ENCODE measurements around the gene MPG. TPM values are rescaled to one million over a fixed set of nuclear protein-coding genes. Genes with fewer than 3 reads are reported as not detected.

Gene MPG
- total and polyA plus RNA-seq, 2 of the 8 experiments (the other 6 are each of a cell fraction or from before 2014, with no cell fraction given) = 37.6 to 83.7 TPM

- TF ChIP-seq CHD7 (IDR thresholded peaks at IDR 0.05; ENCODE audit: insufficient replicate concordance, low read length) (no peak), TCF12 (IDR thresholded peaks at IDR 0.05; ENCODE audit: low read depth, low read length) (no peak)
These were observed 54.1 kb downstream of the MPG start (continued) for GRCh38 chr16:132120-132519.

All from H1 (cell line).